Smooth muscle cell (in vitro differentiated cells): ENCODE results near the gene TAF1C. TPM values are rescaled to one million over a fixed set of nuclear protein-coding genes. Genes with fewer than 3 reads are reported as not detected.

Experiments
- DNase-seq: peaks from one replicate; lab custom pipeline; 2025; ENCODE audit not compliant: unreplicated experiment; lab: John Stamatoyannopoulos, UW
- H2AFZ ChIP-seq: fragments of 200-600 bp; sonication (generic); 2 replicates; pipeline ENCODE4 v1.6.0; 2016; ENCODE audit warnings: antibody characterized with exemption, low read depth, mild to moderate bottlenecking
- H3F3A ChIP-seq: fragments of 200-600 bp; sonication (generic); 2 replicates; pipeline ENCODE4 v1.6.0; 2017; ENCODE audit warnings: antibody characterized with exemption, low read depth
- H3K27ac ChIP-seq: fragments of 200-600 bp; sonication (generic); 2 replicates; pipeline ENCODE4 v1.5.1; 2016; ENCODE audit warnings: low read depth, mild to moderate bottlenecking
- H3K27me3 ChIP-seq: fragments of 200-600 bp; sonication (generic); 2 replicates; pipeline ENCODE4 v1.6.1; 2016; ENCODE audit warnings: low read depth, mild to moderate bottlenecking
- H3K36me3 ChIP-seq: fragments of 200-600 bp; sonication (generic); 2 replicates; pipeline ENCODE4 v1.5.1; 2016; ENCODE audit warnings: low read depth
- H3K4me1 ChIP-seq: fragments of 200-600 bp; sonication (generic); 2 replicates; pipeline ENCODE4 v1.5.1; 2016; ENCODE audit warnings: low read depth
- H3K4me2 ChIP-seq: fragments of 200-600 bp; sonication (generic); 2 replicates; pipeline ENCODE4 v1.6.0; 2016; ENCODE audit warnings: mild to moderate bottlenecking
- H3K4me3 ChIP-seq: fragments of 200-600 bp; sonication (generic); 2 replicates; pipeline ENCODE4 v1.5.1; 2016; ENCODE audit warnings: mild to moderate bottlenecking
- H3K79me2 ChIP-seq: fragments of 200-600 bp; sonication (generic); 2 replicates; pipeline ENCODE4 v1.6.0; 2016; ENCODE audit warnings: low read depth, mild to moderate bottlenecking
- H3K9ac ChIP-seq: fragments of 200-600 bp; sonication (generic); 2 replicates; pipeline ENCODE4 v1.6.0; 2016; ENCODE audit warnings: low read depth
- H3K9me3 ChIP-seq: fragments of 200-600 bp; sonication (generic); replicated peaks from 2 replicates; pipeline ENCODE4 v1.5.1; 2016; ENCODE audit warnings: low read depth
- H4K20me1 ChIP-seq: fragments of 200-600 bp; sonication (generic); 2 replicates; pipeline ENCODE4 v1.6.0; 2016; ENCODE audit warnings: low read depth
- CTCF ChIP-seq: fragments of 200-600 bp; sonication (generic); IDR thresholded peaks from 2 replicates; pipeline ENCODE4 v1.5.1; 2017; ENCODE audit warnings: borderline replicate concordance, mild to moderate bottlenecking, antibody characterized with exemption; ENCODE audit not compliant: insufficient read depth, poor library complexity, severe bottlenecking
- WGBS: methylation state at CpG from one replicate; pipeline ENCODE4 v1.1.7; 2016; ENCODE audit warnings: low lambda C conversion rate; 5-methylcytosine and 5-hydroxymethylcytosine counted together
- polyA plus RNA-seq: library from polyadenylated mRNA; unstranded; fragments of >200 nt; fragmentation: Nextera tagmentation; extraction: Ambion mirVana; gene quantifications from 2 replicates; pipeline ENCODE4 v1.2.1, GENCODE V29; 2016
- total RNA-seq: library from RNA; depleted of rRNA; stranded (reverse); fragments of >200 nt; gene quantifications from 2 replicates; pipeline ENCODE4 v1.2.3, GENCODE V29; 2014

TAF1C gene
- total and polyA plus RNA-seq, 2 experiments from 2014 or later, result 17.1 to 35.5 TPM

GRCh38 chr16:84178892-84179611 lies 7.8 kb downstream of the TAF1C start:
- H2AFZ ChIP-seq, result no peak overlapping the region
- H3K4me1 ChIP-seq, result peaks cover 3% of the 10 kb centered on the region
- H3K9me3 ChIP-seq, result no peaks in the 10 kb centered on the region
- H3K4me2 ChIP-seq, result no peak overlapping the region
- peaks cover 5% of the 10 kb centered on the region for H4K20me1 ChIP-seq
- WGBS, result 98% methylated on average over 16 of the region's 28 CpGs
- no peak overlapping the region for H3K9ac ChIP-seq
- no peaks in the 10 kb centered on the region for H3K79me2 ChIP-seq
- DNase-seq, result no peak
- H3K4me3 ChIP-seq, result no peak overlapping the region
- TF ChIP-seq CTCF, result no peak
- H3F3A ChIP-seq, result peaks cover 9% of the 10 kb centered on the region
- no peaks in the 10 kb centered on the region for H3K27me3 ChIP-seq
- no peaks in the 10 kb centered on the region for H3K36me3 ChIP-seq
- no peak overlapping the region for H3K27ac ChIP-seq

GRCh38 chr16:84178146-84178765 lies 8.6 kb downstream of the TAF1C start:
- Histone ChIP-seq H3K4me1 (peaks cover 3% of the 10 kb centered on the region), H3K4me3 (no peak overlapping the region), H3K36me3 (no peaks in the 10 kb centered on the region), H3F3A (peaks cover 9% of the 10 kb centered on the region), H3K9ac (no peak overlapping the region), H3K79me2 (no peaks in the 10 kb centered on the region), H3K9me3 (no peaks in the 10 kb centered on the region), H4K20me1 (peaks cover 5% of the 10 kb centered on the region), H3K27me3 (no peaks in the 10 kb centered on the region), H3K27ac (peak overlapping the region; percentile 95), H2AFZ (no peak overlapping the region), H3K4me2 (no peak overlapping the region)
- 98% methylated on average over 15 of the region's 15 CpGs for WGBS
- no peak for TF ChIP-seq CTCF
- DNase-seq, result no peak

- WGBS, result 35% methylated on average over 9 of the region's 9 CpGs
- Histone ChIP-seq H3F3A (peaks cover 9% of the 10 kb centered on the region), H3K4me2 (peak overlapping the region; percentile 69), H3K4me3 (no peak overlapping the region), H3K27me3 (no peaks in the 10 kb centered on the region), H3K9ac (peak overlapping the region; percentile 71), H3K9me3 (no peaks in the 10 kb centered on the region), H3K36me3 (no peaks in the 10 kb centered on the region), H3K27ac (peak overlapping the region; percentile 95), H2AFZ (no peak overlapping the region), H3K4me1 (peaks cover 3% of the 10 kb centered on the region), H4K20me1 (peaks cover 5% of the 10 kb centered on the region), H3K79me2 (no peaks in the 10 kb centered on the region)
- no peak for DNase-seq
- TF ChIP-seq CTCF, result no peak
These were observed 9.2 kb downstream of the TAF1C start for GRCh38 chr16:84177741-84178073.
